Aorta (tissue), 5 donors: ENCODE data around the gene PTTG1IP. TPM values are rescaled to one million over a fixed set of nuclear protein-coding genes. Genes with fewer than 3 reads are reported as not detected.
"Not testable (repeated sequence)": the region's sequence is repeated elsewhere in the genome, so short reads cannot be mapped to it uniquely, and the experiment has no call there.

Experiments
- ATAC-seq: fragments of 200-7000 bp; cut with Tn5 transposase; one replicate; pipeline ENCODE4 v1.9.1; 2022; ENCODE audit warnings: moderate library complexity; ENCODE audit not compliant: low FRiP score
- DNase-seq, 2 donors: peaks; one replicate each; pipeline ENCODE4 v3.0.0-alpha.2; 2020
- H3K27ac ChIP-seq, 2 donors: one replicate each; pipeline ENCODE4 v1.5.1; 2013; ENCODE audit warnings: low read length in 2 of 2, mild to moderate bottlenecking in 2 of 2, moderate library complexity in 2 of 2, control low read depth in 1 of 2, inconsistent platforms in 1 of 2, low read depth in 1 of 2
- H3K27me3 ChIP-seq, 2 donors: one replicate each; pipeline ENCODE4 v1.6.1; 2013; ENCODE audit warnings: control low read depth in 1 of 2, low read length in 1 of 2, mild to moderate bottlenecking in 1 of 2, moderate library complexity in 1 of 2; ENCODE audit not compliant: insufficient read depth in 2 of 2, control insufficient read depth in 1 of 2
- H3K36me3 ChIP-seq, 2 donors: one replicate each; pipeline ENCODE4 v1.6.1; 2013; ENCODE audit warnings: control low read depth in 1 of 2, low read length in 1 of 2, mild to moderate bottlenecking in 1 of 2; ENCODE audit not compliant: insufficient read depth in 2 of 2, control insufficient read depth in 1 of 2
- H3K4me1 ChIP-seq, 2 donors: one replicate each; pipeline ENCODE4 v1.6.1; 2013; ENCODE audit warnings: low read length in 2 of 2, control low read depth in 1 of 2, mild to moderate bottlenecking in 1 of 2, moderate library complexity in 1 of 2; ENCODE audit not compliant: insufficient read depth in 2 of 2, control insufficient read depth in 1 of 2
- H3K4me3 ChIP-seq, 2 donors: one replicate each; pipeline ENCODE4 v1.5.1; 2013; ENCODE audit warnings: low read length in 2 of 2, control low read depth in 1 of 2, mild to moderate bottlenecking in 1 of 2
- H3K9me3 ChIP-seq: one replicate; pipeline ENCODE4 v1.6.1; 2013; ENCODE audit warnings: mild to moderate bottlenecking, low read length; ENCODE audit not compliant: control insufficient read depth
- WGBS, 2 donors: extraction: QIAGEN DNeasy Blood & Tissue Kit; methylation state at CpG; one replicate each; pipeline ENCODE4 v1.1.7; 2013; 5-methylcytosine and 5-hydroxymethylcytosine counted together
- intact Hi-C, 2 donors: fragments of 100-400 bp; cut with DNase I; formaldehyde crosslinking; loops; one replicate each; pipeline versions ENCODE4 v1.14.2 to v1.15.0; 2022
- polyA plus RNA-seq, 2 donors: library from polyadenylated mRNA; stranded (reverse); fragments of 200-250 nt; gene quantifications; one replicate each; pipeline ENCODE4 v1.2.3, GENCODE V29; 2013
- total RNA-seq, 2 donors: library from RNA; stranded (reverse); fragmentation: NEBNext Ultra II Directional; extraction: Animal tissue kit (Norgen Biotek cat#: 25700); gene quantifications; one replicate each; pipeline ENCODE4 v1.2.1, GENCODE V29; 2021
- donor health status: healthy with polysubstance abuse.
- donor health status: Bipolar disorder and iron deficiency.
- donor health status: DM: no; HTN: no; CAD: no.
- donor health status: DM: no; HTN: no; CAD: no.
- donor health status: DM: yes; HTN: yes; CAD: no.

The PTTG1IP gene
- total and polyA plus RNA-seq, 4 donors, result 103 to 271 (median 230) TPM

GRCh38 chr21:44833663-44834062, 39.8 kb downstream of the PTTG1IP start:
- ATAC-seq (no peak), DNase-seq (no peak)
- Histone ChIP-seq H3K4me1 (no peaks in the 10 kb centered on the region), H3K27me3 (no peaks in the 10 kb centered on the region), H3K4me3 (no peak overlapping the region), H3K27ac (no peak overlapping the region), H3K9me3 (no peaks in the 10 kb centered on the region), H3K36me3 (no peaks in the 10 kb centered on the region)
- WGBS, 2 donors, result 87 to 88% methylated on average over 5 of the region's 5 CpGs
- intact Hi-C loops, result no loop called here

DNA sequence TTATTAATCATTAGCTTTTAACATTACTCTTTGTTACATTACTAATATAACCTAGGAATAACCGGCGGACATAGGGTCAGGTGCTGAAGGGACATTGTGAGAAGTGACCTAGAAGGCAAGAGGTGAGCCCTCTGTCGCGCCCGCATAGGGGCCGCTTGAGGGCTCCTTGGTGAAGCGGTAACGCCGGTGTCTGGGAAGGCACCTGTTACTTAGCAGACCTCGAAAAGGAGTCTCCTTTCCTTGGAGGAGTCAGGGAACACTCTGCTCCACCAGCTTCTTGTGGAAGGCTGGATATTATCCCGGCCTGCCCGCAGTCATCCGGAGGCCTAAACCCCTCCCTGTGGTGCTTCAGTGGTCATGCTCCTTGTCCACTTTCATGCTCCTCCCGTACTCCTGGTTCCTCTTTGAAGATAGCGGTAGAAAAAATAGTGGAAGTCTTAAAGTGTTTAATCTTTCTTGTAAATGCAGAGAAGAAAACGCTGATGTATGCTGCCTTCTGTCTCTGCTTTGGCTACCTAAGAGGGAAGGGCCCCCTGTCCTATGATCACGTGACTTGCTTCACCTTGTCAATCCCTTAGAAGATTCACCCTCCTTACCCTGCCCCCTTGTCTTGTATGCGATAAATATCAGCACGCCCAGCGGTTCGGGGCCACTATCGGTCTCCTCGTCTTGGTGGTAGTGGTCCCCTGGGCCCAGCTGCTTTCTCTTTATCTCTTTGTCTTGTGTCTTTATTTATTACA, 40.8 kb downstream of the PTTG1IP start:
- ATAC-seq, H3K4me3 ChIP-seq, H3K9me3 ChIP-seq, H3K27ac ChIP-seq, H3K27me3 ChIP-seq, intact Hi-C loops, H3K4me1 ChIP-seq, H3K36me3 ChIP-seq: not testable (repeated sequence)
- 90 to 92% methylated on average over 23 of the region's 23 CpGs for WGBS, 2 donors
- peak; percentile 7 to 44 for DNase-seq

- no peak overlapping the region for H3K4me3 ChIP-seq
- intact Hi-C loops, result no loop called here
- H3K4me1 ChIP-seq, result no peaks in the 10 kb centered on the region
- no peak overlapping the region for H3K27ac ChIP-seq
- H3K27me3 ChIP-seq, result no peaks in the 10 kb centered on the region
- no peaks in the 10 kb centered on the region for H3K36me3 ChIP-seq
- no peak for ATAC-seq
- WGBS, 2 donors, result 38 to 39% methylated on average over 7 of the region's 7 CpGs
- DNase-seq, result no peak
- H3K9me3 ChIP-seq, result peaks cover 3% of the 10 kb centered on the region
Observed at GRCh38 chr21:44831227-44831860, 42.1 kb downstream of the PTTG1IP start.

- ATAC-seq, result no peak
- DNase-seq, result no peak
- WGBS, 2 donors, result 54 to 72% methylated on average over 2 of the region's 2 CpGs
Observed at GRCh38 chr21:44829507-44830092, 43.9 kb downstream of the PTTG1IP start.

GRCh38 chr21:44828362-44829056, 45.0 kb downstream of the PTTG1IP start:
- ATAC-seq, result no peak
- Histone ChIP-seq H3K4me1 (no peaks in the 10 kb centered on the region), H3K9me3 (peaks cover 3% of the 10 kb centered on the region), H3K27ac (no peak overlapping the region), H3K36me3 (no peaks in the 10 kb centered on the region), H3K4me3 (no peak overlapping the region), H3K27me3 (no peaks in the 10 kb centered on the region)
- 79 to 84% methylated on average over 4 of the region's 4 CpGs for WGBS, 2 donors
- intact Hi-C loops, result no loop called here
- DNase-seq, result no peak

More at GRCh38 chr21:44829507-44830092, 43.9 kb downstream of the PTTG1IP start:
- intact Hi-C loops, result no loop called here
- no peak overlapping the region for H3K27ac ChIP-seq
- no peaks in the 10 kb centered on the region for H3K36me3 ChIP-seq
- H3K9me3 ChIP-seq, result peaks cover 3% of the 10 kb centered on the region
- no peaks in the 10 kb centered on the region for H3K27me3 ChIP-seq
- H3K4me1 ChIP-seq, result no peaks in the 10 kb centered on the region
- H3K4me3 ChIP-seq, result no peak overlapping the region

DNA sequence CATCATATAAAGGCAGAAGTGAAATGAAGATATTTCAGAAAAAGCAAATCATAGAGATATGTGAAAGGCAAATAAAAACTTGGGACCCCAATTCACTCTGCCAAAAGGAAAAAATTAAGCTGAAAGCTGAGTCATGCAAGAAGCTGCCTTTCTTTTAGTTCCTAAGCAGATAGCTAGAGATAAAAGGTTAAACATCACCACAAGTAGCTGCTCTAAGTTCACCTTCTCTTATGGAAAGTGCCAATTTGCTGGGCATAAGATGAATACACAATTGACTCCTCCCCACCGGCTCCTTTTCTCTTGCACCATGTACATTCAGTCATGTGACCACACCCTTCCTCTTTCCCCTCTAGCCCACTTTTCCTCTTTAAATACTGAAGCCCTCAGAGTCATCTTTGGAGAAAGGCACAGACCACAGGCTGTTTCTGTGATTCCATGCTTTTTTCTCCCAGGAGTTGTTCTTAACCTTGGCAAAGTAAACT, 50.3 kb downstream of the PTTG1IP start:
- H3K27me3 ChIP-seq, result no peaks in the 10 kb centered on the region
- H3K36me3 ChIP-seq, result no peaks in the 10 kb centered on the region
- H3K4me3 ChIP-seq, result no peak overlapping the region
- H3K27ac ChIP-seq, result no peak overlapping the region
- no peak for ATAC-seq
- peaks cover 8% of the 10 kb centered on the region for H3K9me3 ChIP-seq
- no peaks in the 10 kb centered on the region for H3K4me1 ChIP-seq
- DNase-seq, result no peak
- 95 to 97% methylated on average over 1 of the region's 1 CpG for WGBS, 2 donors
- intact Hi-C loops, result no loop called here

- DNase-seq (no peak), ATAC-seq (no peak)
- H3K27me3 ChIP-seq, result no peaks in the 10 kb centered on the region
- no peak overlapping the region for H3K4me3 ChIP-seq
- H3K9me3 ChIP-seq, result peaks cover 7% of the 10 kb centered on the region
- H3K36me3 ChIP-seq, result no peaks in the 10 kb centered on the region
- 67 to 71% methylated on average over 5 of the region's 5 CpGs for WGBS, 2 donors
- intact Hi-C loops, result no loop called here
- H3K27ac ChIP-seq, result no peak overlapping the region
- H3K4me1 ChIP-seq, result no peaks in the 10 kb centered on the region
Observed at GRCh38 chr21:44822484-44823178, 50.9 kb downstream of the PTTG1IP start.

GRCh38 chr21:44820851-44821250, 52.6 kb downstream of the PTTG1IP start:
- peaks cover 5% of the 10 kb centered on the region for H3K9me3 ChIP-seq
- DNase-seq (no peak), ATAC-seq (no peak)
- no peak overlapping the region for H3K4me3 ChIP-seq
- no peak overlapping the region for H3K27ac ChIP-seq
- whole genome bisulfite sequencing, 2 donors, result 46 to 51% methylated on average over 3 of the region's 3 CpGs
- no peaks in the 10 kb centered on the region for H3K36me3 ChIP-seq
- intact Hi-C loops, result no loop called here
- H3K27me3 ChIP-seq, result no peaks in the 10 kb centered on the region
- H3K4me1 ChIP-seq, result no peaks in the 10 kb centered on the region
